Spleen (tissue), 11 donors: ENCODE data around the gene SLC33A1. TPM values are rescaled to one million over a fixed set of nuclear protein-coding genes. Genes with fewer than 3 reads are reported as not detected.

ENCODE experiments used
- DNase-seq: peaks from one replicate; pipeline ENCODE4 v3.0.0-alpha.2; 2020
- H3K27ac ChIP-seq, 8 donors: fragments of 200-600 bp; sonication (generic) in 7 of 8; 1 replicate in 4 of 8; 2 replicates in 4 of 8; pipeline versions ENCODE4 v1.5.0 to v1.8.0; 2016 to 2021; ENCODE audit warnings: inconsistent platforms in 4 of 8, mild to moderate bottlenecking in 4 of 8, moderate library complexity in 1 of 8
- H3K27me3 ChIP-seq, 7 donors: fragments of 200-600 bp; sonication (generic) in 6 of 7; replicated peaks in 1 of 7; 1 replicate in 4 of 7; 2 replicates in 3 of 7; pipeline versions ENCODE4 v1.5.0 to v1.8.0; 2016 to 2021; ENCODE audit warnings: inconsistent platforms in 3 of 7, mild to moderate bottlenecking in 1 of 7
- H3K36me3 ChIP-seq, 6 donors: fragments of 200-600 bp; sonication (generic) in 5 of 6; 1 replicate in 4 of 6; 2 replicates in 2 of 6; pipeline versions ENCODE4 v1.5.0 to v1.8.0; 2016 to 2021; ENCODE audit warnings: inconsistent platforms in 2 of 6
- H3K4me1 ChIP-seq, 6 donors: fragments of 200-600 bp; sonication (generic) in 5 of 6; 1 replicate in 3 of 6; 2 replicates in 3 of 6; pipeline versions ENCODE4 v1.5.0 to v1.8.0; 2016 to 2021; ENCODE audit warnings: inconsistent platforms in 3 of 6
- H3K4me3 ChIP-seq, 8 donors: fragments of 200-600 bp; sonication (generic) in 7 of 8; 1 replicate in 4 of 8; 2 replicates in 4 of 8; pipeline versions ENCODE4 v1.5.0 to v1.8.0; 2016 to 2021; ENCODE audit warnings: inconsistent platforms in 4 of 8, mild to moderate bottlenecking in 4 of 8, moderate library complexity in 2 of 8
- H3K9me3 ChIP-seq, 8 donors: fragments of 200-600 bp; sonication (generic) in 7 of 8; 1 replicate in 4 of 8; 2 replicates in 4 of 8; pipeline versions ENCODE4 v1.5.0 to v1.8.0; 2016 to 2021; ENCODE audit warnings: inconsistent platforms in 4 of 8
- CTCF ChIP-seq, 11 experiments: fragments of 200-600 bp in 7 of 11; fragments of 450-650 bp in 4 of 11; sonication (generic) in 4 of 11; IDR thresholded peaks in 8 of 11; conservative IDR thresholded peaks in 3 of 11; 1 replicate in 7 of 11; 2 replicates in 4 of 11; pipeline versions ENCODE4 v1.4.0 to v1.8.0; 2016 to 2021; ENCODE audit warnings: antibody characterized with exemption in 11 of 11, inconsistent platforms in 4 of 11, mild to moderate bottlenecking in 1 of 11
- POLR2A ChIP-seq, 3 donors: fragments of 450-650 bp; IDR thresholded peaks; one replicate each; pipeline ENCODE4 v1.5.1; 2017; ENCODE audit warnings: antibody characterized with exemption in 3 of 3, mild to moderate bottlenecking in 1 of 3
- POLR2AphosphoS5 ChIP-seq, 3 donors: sonication (generic); formaldehyde crosslinking; IDR thresholded peaks; one replicate each; pipeline ENCODE4 v1.5.1; 2017; ENCODE audit warnings: antibody characterized with exemption in 3 of 3
- WGBS, 5 donors: extraction: QIAGEN DNeasy Blood & Tissue Kit in 3 of 5; methylation state at CpG; one replicate each; pipeline versions ENCODE4 v1.1.5 to v1.1.7; 2013 to 2018; 5-methylcytosine and 5-hydroxymethylcytosine counted together
- intact Hi-C: fragments of 100-400 bp; cut with DNase I; formaldehyde crosslinking; loops from one replicate; pipeline ENCODE4 v1.15.0; 2023; ENCODE audit warnings: low total_unique reads
- polyA plus RNA-seq, 3 donors: library from polyadenylated mRNA; stranded (reverse); fragments of 200-250 nt; gene quantifications; one replicate each; pipeline ENCODE4 v1.2.1, GENCODE V29; 2013
- total RNA-seq, 7 donors: library from RNA; depleted of rRNA in 3 of 7; stranded (reverse); fragments of >200 nt in 3 of 7; fragmentation: NEBNext Ultra II Directional in 4 of 7; extraction: Animal tissue kit (Norgen Biotek cat#: 25700) in 4 of 7; gene quantifications; one replicate each; pipeline versions ENCODE4 v1.1.0 to v1.2.1, GENCODE V29; 2016 to 2021
- donor health status: healthy with polysubstance abuse.
- donor health status: DM: no; HTN: no; CAD: no; lungs with moderate emphysema.
- donor health status: DM: no; HTN: no; CAD: no.
- donor health status: Bipolar disorder and iron deficiency.
- donor health status: healthy.
- donor health status: DM: no; HTN: no; CAD: no.
- donor health status: DM: yes; HTN: yes; CAD: no.

SLC33A1 gene
- total and polyA plus RNA-seq, 10 donors, result 5.0 to 37.4 (median 25.5) TPM

GRCh38 chr3:155885292-155885691 is 31.1 kb upstream of the SLC33A1 start:
- intact Hi-C loops, result no loop called here

GRCh38 chr3:155884292-155884691 is 30.1 kb upstream of the SLC33A1 start:
- DNase-seq, result no peak
- no peaks in the 10 kb centered on the region for H3K27me3 ChIP-seq
- TF ChIP-seq POLR2A (IDR thresholded peaks at IDR 0.05) (no peak), CTCF (IDR thresholded peaks at IDR 0.05 in 8 of 11, conservative IDR thresholded peaks at IDR 0.05 in 3 of 11) (no peak), POLR2AphosphoS5 (IDR thresholded peaks at IDR 0.05) (no peak)
- H3K4me1 ChIP-seq, result peaks cover 0 to 52% (median 19%) of the 10 kb centered on the region in 6 donors
- intact Hi-C loops, result no loop called here
- H3K27ac ChIP-seq, result no peak overlapping the region
- no peaks in the 10 kb centered on the region for H3K36me3 ChIP-seq
- no peaks in the 10 kb centered on the region for H3K9me3 ChIP-seq
- no peak overlapping the region for H3K4me3 ChIP-seq
- WGBS, 5 donors, result 89 to 95% (median 89%) methylated on average over 7 of the region's 7 CpGs

More at GRCh38 chr3:155885292-155885691, 31.1 kb upstream of the SLC33A1 start:
- Histone ChIP-seq H3K27ac (no peak overlapping the region), H3K27me3 (no peaks in the 10 kb centered on the region), H3K9me3 (no peaks in the 10 kb centered on the region), H3K4me3 (no peak overlapping the region), H3K36me3 (no peaks in the 10 kb centered on the region), H3K4me1 (peaks cover 0 to 52% (median 24%) of the 10 kb centered on the region in 6 donors)
- TF ChIP-seq CTCF (IDR thresholded peaks at IDR 0.05 in 8 of 11, conservative IDR thresholded peaks at IDR 0.05 in 3 of 11) (no peak), POLR2A (IDR thresholded peaks at IDR 0.05) (no peak), POLR2AphosphoS5 (IDR thresholded peaks at IDR 0.05) (no peak)
- DNase-seq, result no peak

GRCh38 chr3:155880286-155880685 is 26.1 kb upstream of the SLC33A1 start:
- intact Hi-C loops, result no loop called here
- Histone ChIP-seq H3K4me1 (peaks cover 0 to 69% (median 30%) of the 10 kb centered on the region in 6 donors), H3K4me3 (no peak overlapping the region), H3K36me3 (no peaks in the 10 kb centered on the region), H3K27ac (no peak overlapping the region), H3K9me3 (no peaks in the 10 kb centered on the region), H3K27me3 (no peaks in the 10 kb centered on the region)
- TF ChIP-seq POLR2AphosphoS5 (IDR thresholded peaks at IDR 0.05) (no peak), POLR2A (IDR thresholded peaks at IDR 0.05) (no peak), CTCF (IDR thresholded peaks at IDR 0.05 in 8 of 11, conservative IDR thresholded peaks at IDR 0.05 in 3 of 11) (no peak)
- DNase-seq, result no peak

- Histone ChIP-seq H3K9me3 (no peaks in the 10 kb centered on the region), H3K36me3 (no peaks in the 10 kb centered on the region), H3K4me1 (peaks cover 9 to 93% (median 46%) of the 10 kb centered on the region in 6 donors), H3K4me3 (no peak overlapping the region), H3K27ac (no peak overlapping the region), H3K27me3 (no peaks in the 10 kb centered on the region)
- no peak for DNase-seq
- WGBS, 5 donors, result 92 to 93% (median 93%) methylated on average over 2 of the region's 2 CpGs
- TF ChIP-seq POLR2AphosphoS5 (IDR thresholded peaks at IDR 0.05), result no peak
- TF ChIP-seq POLR2A (IDR thresholded peaks at IDR 0.05), result no peak
- no peak for TF ChIP-seq CTCF (IDR thresholded peaks at IDR 0.05 in 8 of 11, conservative IDR thresholded peaks at IDR 0.05 in 3 of 11)
- intact Hi-C loops, result loop anchor here (10.0 kb wide), 1 partner anchor 72 kb away; the partner anchor contains the start of gene C3orf33
Measured at GRCh38 chr3:155876503-155876902, 22.3 kb upstream of the SLC33A1 start.
